ENCODE results near the gene C1orf210.

GRCh38 chr1:43247256-43247921 lies 38.0 kb downstream of the C1orf210 start:
- TF ChIP-seq CTCF (conservative IDR thresholded peaks at IDR 0.05; ENCODE audit: low read length) (no peak), EZH2phosphoT487 (IDR thresholded peaks at IDR 0.05; ENCODE audit: borderline replicate concordance) (no peak)

All from Loucy (cell line).